Body of pancreas (tissue), 4 donors: ENCODE results near the gene MEN1. TPM values are rescaled to one million over a fixed set of nuclear protein-coding genes. Genes with fewer than 3 reads are reported as not detected.
A peak's percentile ranks its signal among the peaks of the same experiment; 100 is the strongest.

Experiments used
- ATAC-seq: fragments of 150-250 bp; one replicate; pipeline ENCODE4 v1.9.1; 2016
- DNase-seq, 4 donors: peaks; one replicate each; pipeline ENCODE4 v3.0.0-alpha.2; 2019
- H3K27ac ChIP-seq, 4 donors: fragments of 200-600 bp; sonication (generic); 1 replicate in 3 of 4; 2 replicates in 1 of 4; pipeline versions ENCODE4 v1.5.1 to v1.6.1; 2016 to 2019; ENCODE audit warnings: mild to moderate bottlenecking in 1 of 4, mixed read lengths in 1 of 4, moderate library complexity in 1 of 4
- H3K27me3 ChIP-seq, 2 donors: fragments of 200-600 bp; sonication (generic); one replicate each; pipeline ENCODE4 v1.6.0; 2016; ENCODE audit warnings: mild to moderate bottlenecking in 1 of 2
- H3K36me3 ChIP-seq, 2 donors: fragments of 200-600 bp; sonication (generic); replicated peaks in 1 of 2; 2 replicates each; pipeline ENCODE4 v1.5.1; 2016; ENCODE audit warnings: low read depth in 2 of 2; ENCODE audit not compliant: insufficient read depth in 1 of 2
- H3K4me1 ChIP-seq: fragments of 200-600 bp; sonication (generic); one replicate; pipeline ENCODE4 v1.6.0; 2016
- H3K4me3 ChIP-seq, 2 donors: fragments of 200-600 bp; sonication (generic); 1 replicate in 1 of 2; 2 replicates in 1 of 2; pipeline ENCODE4 v1.5.1; 2016 to 2019
- H3K9me3 ChIP-seq, 3 donors: fragments of 200-600 bp; sonication (generic); 1 replicate in 2 of 3; 2 replicates in 1 of 3; pipeline ENCODE4 v1.5.1; 2016
- POLR2A ChIP-seq, 3 donors: fragments of 450-650 bp; IDR thresholded peaks; one replicate each; pipeline ENCODE4 v1.6.1; 2016; ENCODE audit warnings: antibody characterized with exemption in 3 of 3, mild to moderate bottlenecking in 2 of 3
- WGBS, 2 donors: methylation state at CpG; one replicate each; pipeline ENCODE4 v1.1.5; 2017; 5-methylcytosine and 5-hydroxymethylcytosine counted together
- intact Hi-C: fragments of 100-400 bp; cut with DNase I; formaldehyde crosslinking; loops from one replicate; pipeline ENCODE4 v1.15.1; 2023
- total RNA-seq, 2 donors: library from RNA; depleted of rRNA; stranded (reverse); fragments of >200 nt; gene quantifications; one replicate each; pipeline ENCODE4 v1.1.0, GENCODE V29; 2016
- TF ChIP-seq, protein P1 (sequence below), 7 experiments: fragments of 450-650 bp in 4 of 7; fragments of 200-600 bp in 3 of 7; sonication (generic) in 3 of 7; IDR thresholded peaks; one replicate each; pipeline ENCODE4 v1.5.1; 2016 to 2019; ENCODE audit warnings: antibody characterized with exemption in 7 of 7

MEN1 gene
- total RNA-seq, 2 donors from 2014 or later = 18.8 to 18.9 TPM

DNA sequence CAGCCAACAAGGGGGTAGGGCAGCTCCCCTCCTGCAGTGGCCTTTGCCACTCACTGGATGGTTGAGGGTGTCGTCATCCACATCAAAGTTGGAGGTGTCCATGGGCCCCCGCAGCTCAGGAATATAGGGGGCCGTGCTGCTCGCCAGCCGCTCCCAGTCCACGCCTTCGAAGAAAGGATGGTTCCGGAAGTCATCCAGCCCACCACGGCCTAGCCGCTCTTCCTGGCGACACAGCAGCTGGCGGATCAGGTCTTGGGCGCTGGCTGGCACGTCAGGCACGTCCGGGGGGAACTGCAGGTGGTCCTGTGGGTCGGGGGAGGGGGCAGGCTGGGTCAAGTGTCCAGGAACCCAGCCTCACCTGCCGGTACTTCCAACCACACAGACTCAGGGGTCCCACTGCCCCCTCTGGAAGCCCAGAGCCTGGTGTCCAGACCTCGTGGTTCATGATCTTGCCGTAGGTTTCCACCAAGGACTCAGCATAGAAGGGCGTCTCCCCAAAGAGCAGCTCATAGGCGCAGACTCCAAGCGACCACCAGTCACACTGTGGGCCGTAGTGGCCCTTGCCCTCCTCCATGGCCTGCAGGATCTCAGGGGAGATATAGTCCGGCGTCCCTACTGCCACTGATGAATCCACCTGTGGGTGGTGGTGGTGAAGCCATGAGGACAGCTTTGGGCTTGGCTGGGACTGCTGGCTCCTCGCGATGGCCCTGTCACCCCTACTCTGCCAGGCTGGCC is 28.4 kb upstream of the MEN1 start:
- H3K36me3 ChIP-seq = peaks cover 5 to 18% of the 10 kb centered on the region in 2 donors
- WGBS, 2 donors = 60 to 91% methylated on average over 2 to 28 of the region's 28 CpGs
- TF ChIP-seq, protein P1, sequence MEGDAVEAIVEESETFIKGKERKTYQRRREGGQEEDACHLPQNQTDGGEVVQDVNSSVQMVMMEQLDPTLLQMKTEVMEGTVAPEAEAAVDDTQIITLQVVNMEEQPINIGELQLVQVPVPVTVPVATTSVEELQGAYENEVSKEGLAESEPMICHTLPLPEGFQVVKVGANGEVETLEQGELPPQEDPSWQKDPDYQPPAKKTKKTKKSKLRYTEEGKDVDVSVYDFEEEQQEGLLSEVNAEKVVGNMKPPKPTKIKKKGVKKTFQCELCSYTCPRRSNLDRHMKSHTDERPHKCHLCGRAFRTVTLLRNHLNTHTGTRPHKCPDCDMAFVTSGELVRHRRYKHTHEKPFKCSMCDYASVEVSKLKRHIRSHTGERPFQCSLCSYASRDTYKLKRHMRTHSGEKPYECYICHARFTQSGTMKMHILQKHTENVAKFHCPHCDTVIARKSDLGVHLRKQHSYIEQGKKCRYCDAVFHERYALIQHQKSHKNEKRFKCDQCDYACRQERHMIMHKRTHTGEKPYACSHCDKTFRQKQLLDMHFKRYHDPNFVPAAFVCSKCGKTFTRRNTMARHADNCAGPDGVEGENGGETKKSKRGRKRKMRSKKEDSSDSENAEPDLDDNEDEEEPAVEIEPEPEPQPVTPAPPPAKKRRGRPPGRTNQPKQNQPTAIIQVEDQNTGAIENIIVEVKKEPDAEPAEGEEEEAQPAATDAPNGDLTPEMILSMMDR (IDR thresholded peaks at IDR 0.05) = no peak
- TF ChIP-seq POLR2A (IDR thresholded peaks at IDR 0.05) = no peak
- intact Hi-C loops = no loop called here
- no peak overlapping the region for H3K4me3 ChIP-seq
- no peaks in the 10 kb centered on the region for H3K27me3 ChIP-seq
- ATAC-seq (no peak), DNase-seq (no peak)
- H3K27ac ChIP-seq = no peak overlapping the region
- no peaks in the 10 kb centered on the region for H3K9me3 ChIP-seq
- H3K4me1 ChIP-seq = peaks cover 31% of the 10 kb centered on the region

DNA sequence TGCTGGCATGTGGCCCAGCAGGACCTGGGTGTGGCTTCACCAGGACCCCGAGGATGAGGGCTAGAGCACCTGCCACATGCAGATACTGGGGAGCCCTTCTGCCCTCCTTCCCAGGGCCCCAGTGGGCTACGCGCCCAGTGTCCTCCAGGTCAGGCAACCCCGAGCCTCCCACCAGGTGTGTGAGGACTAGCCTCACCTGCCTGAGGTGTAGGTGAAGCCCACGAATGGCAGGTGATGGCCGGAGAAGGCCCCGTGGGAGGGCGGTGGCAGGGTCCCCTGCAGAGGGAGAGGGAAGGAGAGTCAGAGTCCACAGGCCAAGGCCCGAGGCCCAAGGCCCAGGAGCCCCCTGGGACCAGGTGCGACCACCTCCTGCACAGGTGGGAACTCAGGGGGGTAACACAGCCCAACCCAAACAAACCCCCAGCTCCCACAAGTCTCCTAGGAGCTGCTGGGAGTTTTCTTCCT is 27.6 kb upstream of the MEN1 start:
- Histone ChIP-seq H3K4me3 (no peak overlapping the region), H3K9me3 (no peaks in the 10 kb centered on the region), H3K27ac (no peak overlapping the region), H3K4me1 (peaks cover 23% of the 10 kb centered on the region), H3K27me3 (no peaks in the 10 kb centered on the region), H3K36me3 (peaks cover 5 to 23% of the 10 kb centered on the region in 2 donors)
- ATAC-seq = no peak
- 90 to 91% methylated on average over 8 to 10 of the region's 10 CpGs for WGBS, 2 donors
- DNase-seq = no peak
- no peak for TF ChIP-seq POLR2A (IDR thresholded peaks at IDR 0.05)
- TF ChIP-seq, protein P1 (IDR thresholded peaks at IDR 0.05) = no peak
- intact Hi-C loops = no loop called here

DNA sequence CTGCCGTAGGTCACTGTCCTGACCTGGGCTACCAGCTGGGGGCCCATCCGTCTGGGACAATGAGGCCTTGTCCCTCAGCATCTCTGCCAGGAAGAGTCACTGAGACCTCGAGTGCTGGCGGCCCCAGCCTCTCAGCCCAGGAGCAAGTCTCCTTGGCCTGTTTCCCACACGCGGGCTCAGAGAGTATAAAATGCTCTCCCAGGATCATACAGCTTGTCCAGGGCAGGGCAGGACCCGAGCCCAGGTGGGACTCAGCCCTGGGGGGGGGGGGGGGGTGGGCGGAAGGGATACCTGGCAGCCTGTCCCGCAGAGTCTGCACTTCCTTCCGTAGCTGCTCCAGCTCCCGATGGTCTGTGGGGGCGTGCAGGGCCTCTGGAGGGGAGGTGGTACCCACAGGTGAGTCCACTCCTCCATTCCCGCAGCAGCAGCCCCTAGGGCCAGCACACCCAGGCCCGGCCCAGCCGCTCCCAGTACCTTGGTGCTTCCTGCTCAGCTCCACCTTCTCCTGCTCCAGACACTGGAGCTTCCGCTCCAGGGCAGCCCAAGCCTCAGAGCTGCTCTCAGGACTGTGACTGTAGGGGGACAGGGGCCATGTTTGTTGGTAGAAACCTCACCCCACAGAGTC is 26.2 kb upstream of the MEN1 start:
- H3K27ac ChIP-seq = no peak overlapping the region
- DNase-seq (no peak), ATAC-seq (no peak)
- TF ChIP-seq POLR2A (IDR thresholded peaks at IDR 0.05) = no peak
- TF ChIP-seq, protein P1 (IDR thresholded peaks at IDR 0.05) = no peak
- WGBS, 2 donors = 89 to 100% methylated on average over 1 to 16 of the region's 16 CpGs
- intact Hi-C loops = no loop called here
- H3K27me3 ChIP-seq = no peaks in the 10 kb centered on the region
- peaks cover 9% of the 10 kb centered on the region for H3K4me1 ChIP-seq
- no peaks in the 10 kb centered on the region for H3K9me3 ChIP-seq
- H3K36me3 ChIP-seq = peaks cover 5 to 29% of the 10 kb centered on the region in 2 donors
- H3K4me3 ChIP-seq = no peak overlapping the region

DNA sequence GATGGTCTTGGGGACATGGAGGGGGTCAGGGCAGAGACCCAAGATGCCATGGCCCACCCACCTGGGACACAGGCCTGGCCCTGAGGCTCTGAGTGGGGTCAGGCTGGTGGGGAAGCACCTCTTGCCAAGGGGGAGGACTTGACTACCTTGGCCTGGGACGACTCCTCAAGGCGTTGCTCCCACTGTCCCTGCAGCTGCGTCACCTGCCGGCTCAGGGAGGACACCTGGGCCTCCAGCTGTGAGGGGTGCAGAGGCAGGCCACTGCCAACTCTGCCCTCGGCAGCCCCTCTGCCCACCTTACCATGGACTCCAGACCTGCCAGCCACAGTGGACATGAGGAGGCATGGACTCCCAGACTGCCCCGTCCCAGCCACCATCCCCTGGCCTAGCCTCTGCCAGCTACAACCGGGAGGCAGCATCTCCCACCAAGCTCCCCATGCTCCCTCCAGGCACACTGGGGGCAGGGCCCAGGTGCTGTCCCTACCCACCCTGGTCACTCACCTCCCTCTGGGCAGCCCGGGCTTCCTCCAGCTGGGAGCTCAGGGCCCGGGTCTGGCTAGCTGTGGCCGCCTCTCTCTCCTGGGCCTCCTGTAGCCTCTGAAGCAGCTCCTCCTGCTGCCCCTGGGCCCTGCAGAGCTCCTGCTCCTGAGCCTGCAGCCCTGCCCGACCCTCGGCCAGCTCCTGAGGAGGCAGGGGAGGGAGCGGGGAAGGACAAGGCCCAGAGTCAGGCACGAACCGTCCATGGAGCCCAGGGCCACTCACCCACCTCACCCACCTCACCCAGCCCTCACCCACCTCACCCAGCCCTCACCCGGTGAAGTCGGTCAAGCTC is 25.5 kb upstream of the MEN1 start:
- Histone ChIP-seq H3K4me1 (peaks cover 9% of the 10 kb centered on the region), H3K9me3 (no peaks in the 10 kb centered on the region), H3K36me3 (peaks cover 5 to 31% of the 10 kb centered on the region in 2 donors), H3K4me3 (no peak overlapping the region), H3K27me3 (no peaks in the 10 kb centered on the region), H3K27ac (peak overlapping the region in 3 of 4 donors; percentile 24 to 54 (median 54))
- intact Hi-C loops = no loop called here
- WGBS, 2 donors = 60 to 90% methylated on average over 1 to 16 of the region's 17 CpGs
- peak in 1 of 4 donors; percentile 42 for DNase-seq
- no peak for ATAC-seq
- no peak for TF ChIP-seq POLR2A (IDR thresholded peaks at IDR 0.05)
- TF ChIP-seq, protein P1 (IDR thresholded peaks at IDR 0.05) = no peak
